ENCODE results near the gene USH1C. TPM values are rescaled to one million over a fixed set of nuclear protein-coding genes. Genes with fewer than 3 reads are reported as not detected.

The USH1C gene
- total and polyA plus RNA-seq, 2 of the 4 experiments (the other 2 are of a cell fraction) = not detected

- no peak for TF ChIP-seq ELK1 (IDR thresholded peaks at IDR 0.05; ENCODE audit: borderline replicate concordance, low read depth, low read length)
- no peak for TF ChIP-seq USF2 (IDR thresholded peaks at IDR 0.05; ENCODE audit: low read depth, low read length)
- no peak for TF ChIP-seq RAD21 (IDR thresholded peaks at IDR 0.05; ENCODE audit: low read length)
- TF ChIP-seq RFX5 (IDR thresholded peaks at IDR 0.05; ENCODE audit: low read depth, low read length) = no peak
- TF ChIP-seq SMC3 (IDR thresholded peaks at IDR 0.05; ENCODE audit: low read depth, low read length) = no peak
- no peak for TF ChIP-seq MAZ (IDR thresholded peaks at IDR 0.05; ENCODE audit: borderline replicate concordance, low read depth, low read length)
- TF ChIP-seq CHD1 (IDR thresholded peaks at IDR 0.05; ENCODE audit: low read depth, low read length) = no peak
- TF ChIP-seq NFE2L2 (IDR thresholded peaks at IDR 0.05; ENCODE audit: low read depth, low read length) = no peak
- no peak for TF ChIP-seq CEBPB (IDR thresholded peaks at IDR 0.05; ENCODE audit: low read depth, low read length)
- TF ChIP-seq BHLHE40 (IDR thresholded peaks at IDR 0.05; ENCODE audit: low read depth, low read length) = no peak
- no peak for TF ChIP-seq MAFK (IDR thresholded peaks at IDR 0.05; ENCODE audit: low read depth, low read length)
- no peak for TF ChIP-seq POLR2A (IDR thresholded peaks at IDR 0.05; ENCODE audit: low read depth, low read length)
- TF ChIP-seq MXI1 (IDR thresholded peaks at IDR 0.05; ENCODE audit: borderline replicate concordance, low read depth, low read length) = no peak
- TF ChIP-seq FOS (IDR thresholded peaks at IDR 0.05; ENCODE audit: low read depth, low read length) = no peak
- no peak for TF ChIP-seq RCOR1 (IDR thresholded peaks at IDR 0.05; ENCODE audit: insufficient replicate concordance, low read length)
- no peak for TF ChIP-seq CTCF (conservative IDR thresholded peaks at IDR 0.05; ENCODE audit: low read depth, low read length)
- ATAC-seq (ENCODE audit: low read depth) (no peak), DNase-seq (no peak)
- H2AFZ ChIP-seq (replicated peaks; ENCODE audit: low read length, poor library complexity) = no peak overlapping the region
- in situ Hi-C loops (cut with MboI; ENCODE audit: low sequenced_read_pairs) (no loop called here), dilution Hi-C loops (cut with HindIII; ENCODE audit: low sequenced_read_pairs, unreplicated experiment) (no loop called here), intact Hi-C loops (cut with micrococcal nuclease) (no loop called here)
- H2BK5ac ChIP-seq (ENCODE audit: low read depth, low read length, poor library complexity, severe bottlenecking) = no peak overlapping the region
- H4K8ac ChIP-seq (ENCODE audit: low read depth in 2 of 2, low read length in 2 of 2) = no peak overlapping the region
- no peak overlapping the region for H3K4ac ChIP-seq (ENCODE audit: low read depth, low read length)
- no peak overlapping the region for H2BK120ac ChIP-seq (ENCODE audit: low read depth, low read length)
- H3K14ac ChIP-seq (replicated peaks; ENCODE audit: low read depth, low read length) = no peak overlapping the region
- no peak overlapping the region for H2AK5ac ChIP-seq (ENCODE audit: low read depth, low read length)
- no peaks in the 10 kb centered on the region for H4K20me1 ChIP-seq (ENCODE audit: insufficient read depth, low read length)
- CTCF ChIA-PET = no interaction called here
- H3K4me2 ChIP-seq (ENCODE audit: low read depth, low read length) = no peak overlapping the region
- H2BK15ac ChIP-seq (ENCODE audit: low read depth, low read length) = no peak overlapping the region
- H3K23ac ChIP-seq (ENCODE audit: low read depth, low read length) = no peak overlapping the region
- WGBS, 2 experiments (ENCODE audit: extremely low coverage in 2 of 2, insufficient read length in 1 of 2) = 60% methylated on average over 1 of the region's 6 CpGs; no CpG with 5 or more reads in 1 of the 2 experiments
- no peak overlapping the region for H2BK20ac ChIP-seq (ENCODE audit: low read depth, low read length)
- H4K5ac ChIP-seq (ENCODE audit: low read depth, low read length) = no peak overlapping the region
- BruUV-seq (replicated peaks) = no TSS peak
- H3K9me1 ChIP-seq (ENCODE audit: insufficient read depth, low read length) = no peaks in the 10 kb centered on the region
- H3K27ac ChIP-seq (ENCODE audit: insufficient read depth, low read length) = no peak overlapping the region
- H3K56ac ChIP-seq (ENCODE audit: extremely low read depth, insufficient read depth, low read length) = no peak overlapping the region
- POLR2A ChIA-PET (ENCODE audit: unreplicated experiment) = no interaction called here
- H3K4me3 ChIP-seq (ENCODE audit: insufficient read depth, low read depth, low read length) = no peak overlapping the region
- H3K27me3 ChIP-seq (ENCODE audit: control insufficient read depth, insufficient read depth, low read length) = peaks cover 17% of the 10 kb centered on the region
- no peak overlapping the region for H3K9ac ChIP-seq (ENCODE audit: low read depth, low read length)
- H3K4me1 ChIP-seq (ENCODE audit: control insufficient read depth, insufficient read depth, low read length) = no peaks in the 10 kb centered on the region
- no peak overlapping the region for H2AK9ac ChIP-seq (replicated peaks; ENCODE audit: low read depth, low read length, poor library complexity)
- H4K91ac ChIP-seq (ENCODE audit: insufficient read depth, low read depth, low read length) = no peak overlapping the region
- no peaks in the 10 kb centered on the region for H3K36me3 ChIP-seq (ENCODE audit: control insufficient read depth, insufficient read depth, low read length)
- no peak overlapping the region for H3K18ac ChIP-seq (ENCODE audit: low read depth, low read length)
- no peaks in the 10 kb centered on the region for H3K79me1 ChIP-seq (ENCODE audit: low read depth in 1 of 2, low read length in 2 of 2)
- H3K9me3 ChIP-seq (ENCODE audit: control insufficient read depth, insufficient read depth, low read length) = no peaks in the 10 kb centered on the region
These were observed 10.9 kb downstream of the USH1C start for GRCh38 chr11:17533341-17533740.

All from IMR-90 (cell line).